GM21526 (cell line): ENCODE data around the gene OR4C46.
"Not testable (repeated sequence)": the region's sequence is repeated elsewhere in the genome, so short reads cannot be mapped to it uniquely, and the experiment has no call there.

ENCODE experiments used
- ATAC-seq: cut with Tn5 transposase; IDR thresholded peaks from one replicate; pipeline ENCODE4 v1.9.1; 2021; ENCODE audit warnings: moderate library complexity; ENCODE audit not compliant: unreplicated experiment, low FRiP score

The OR4C46 gene

GRCh38 chr11:54603898-54604297 is at the start of gene OR4C46:
Gene OR4C46 (minus strand): TSS chr11:54603998. CDS start chr11:54603998, 0 bp downstream.
- ATAC-seq = no peak

DNA sequence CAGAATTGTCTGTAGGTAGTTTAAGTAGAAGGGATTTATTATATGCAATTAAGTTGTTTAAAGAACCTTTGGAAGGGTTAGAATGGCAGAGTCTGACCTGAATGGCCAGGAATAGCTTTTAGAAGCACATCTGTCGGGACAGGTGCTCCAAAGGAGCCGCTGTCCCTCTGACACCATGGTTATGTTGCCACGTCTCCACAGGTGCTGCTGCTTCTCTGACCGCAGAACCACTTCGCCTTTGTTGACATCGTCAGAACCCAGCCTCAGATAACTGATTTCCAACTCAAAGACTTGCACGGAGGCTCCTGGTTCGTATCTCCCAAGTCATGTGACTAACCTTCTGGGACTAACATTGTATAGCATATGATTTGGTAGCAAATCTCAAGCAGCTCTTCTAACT is 41.8 kb upstream of the OR4C46 start:
- ATAC-seq = not testable (repeated sequence)

GRCh38 chr11:54561439-54561838 is 42.4 kb downstream of the OR4C46 start:
- not testable (repeated sequence) for ATAC-seq

DNA sequence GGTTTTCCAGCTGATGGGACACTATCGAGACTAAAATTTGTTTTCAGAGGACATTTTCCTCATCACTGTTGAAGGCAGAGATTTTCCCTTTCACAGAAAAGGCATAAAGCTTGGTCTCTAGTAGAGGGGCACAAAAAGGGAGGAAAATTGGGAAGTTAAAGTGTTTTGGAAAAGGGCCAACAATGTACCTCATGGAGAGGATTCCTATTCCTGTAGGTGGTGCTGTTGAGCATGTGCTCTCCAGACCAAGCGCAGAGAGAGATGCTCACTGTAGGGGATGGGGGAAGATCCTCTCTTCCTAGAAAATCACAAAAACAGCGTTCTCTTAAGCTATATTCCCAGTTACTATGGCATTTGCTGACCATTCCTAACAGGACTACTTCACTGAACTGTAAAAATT is 44.9 kb downstream of the OR4C46 start:
- no peak for ATAC-seq

DNA sequence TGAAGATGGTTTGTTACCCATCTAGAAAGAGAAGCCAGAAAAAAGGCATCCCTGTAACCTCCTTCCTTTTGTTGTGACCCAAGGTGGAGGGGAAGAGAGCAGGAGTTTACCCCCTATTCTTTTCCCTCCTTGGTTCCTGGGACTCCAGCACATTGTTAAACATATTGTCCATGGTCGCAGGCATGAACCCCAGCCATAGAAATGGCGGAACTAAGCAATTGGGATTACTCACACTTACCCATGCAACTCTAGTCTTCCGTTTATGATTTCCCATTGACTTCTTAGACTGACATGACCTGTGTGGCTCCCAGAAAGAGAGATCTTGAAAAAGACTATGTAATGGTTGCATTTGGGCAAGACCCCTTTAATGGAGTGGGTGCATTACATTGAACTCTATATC is 45.4 kb downstream of the OR4C46 start:
- ATAC-seq = no peak
